GM21447 (cell line): ENCODE data around the gene MSANTD2.

Source experiments
- ATAC-seq: cut with Tn5 transposase; IDR thresholded peaks from one replicate; pipeline ENCODE4 v1.9.1; 2021; ENCODE audit not compliant: unreplicated experiment

MSANTD2 gene

DNA sequence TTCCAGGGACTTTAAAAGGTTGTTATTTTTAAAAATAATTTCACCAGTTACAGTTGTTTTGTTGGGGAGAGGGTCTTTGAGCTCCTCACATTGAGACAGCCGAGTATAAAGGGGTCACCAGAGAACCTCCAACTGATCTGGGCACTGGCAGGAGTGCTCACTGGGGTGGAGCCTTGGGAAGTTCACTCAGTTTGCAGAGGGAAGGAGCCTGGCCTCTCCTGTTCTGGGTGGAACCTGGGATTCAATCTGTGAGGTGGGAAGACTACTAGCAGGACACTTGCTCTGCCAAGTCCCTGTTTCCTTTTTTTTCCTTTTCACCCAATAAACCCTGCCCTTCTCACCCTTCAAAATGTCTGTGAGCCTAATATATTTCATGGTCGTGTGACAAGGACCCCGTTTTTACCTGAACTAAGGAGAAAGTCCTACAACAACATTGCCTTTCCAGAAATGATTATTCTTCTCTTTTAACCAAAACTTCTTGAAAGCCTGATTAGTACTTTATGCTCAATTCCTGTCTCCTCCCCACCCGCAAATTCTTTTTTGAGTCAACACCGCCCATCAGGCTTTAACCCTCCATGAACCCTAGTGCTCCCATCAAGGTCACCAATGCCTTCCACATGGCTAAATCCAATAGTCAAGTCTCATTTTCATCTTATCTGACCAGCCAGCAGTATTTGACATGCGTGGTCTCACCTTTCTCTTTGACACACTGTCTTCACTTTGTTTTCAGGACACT, 22.0 kb upstream of the MSANTD2 start:
- ATAC-seq, result no peak

DNA sequence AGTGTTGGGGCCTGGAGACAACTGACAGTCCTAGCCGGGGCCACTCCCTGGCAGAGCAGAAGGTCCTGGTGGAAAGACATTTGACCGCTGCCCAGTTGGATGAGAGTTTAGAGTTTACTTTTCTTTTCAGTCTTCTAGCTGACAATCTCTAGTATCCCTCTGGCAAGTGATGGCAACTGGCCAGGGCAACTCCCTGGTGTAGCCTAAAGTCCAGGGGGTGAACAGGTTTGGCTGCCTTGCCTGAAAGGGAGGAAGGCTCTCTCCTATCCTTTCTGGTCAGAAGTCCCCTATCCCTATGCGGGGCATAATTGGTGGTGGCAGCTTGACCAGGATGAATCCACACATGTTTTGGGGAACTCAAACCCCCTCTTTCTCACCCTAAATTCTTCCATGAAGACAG, 16.8 kb upstream of the MSANTD2 start:
- ATAC-seq, result no peak

GRCh38 chr11:124814739-124815138, 14.5 kb upstream of the MSANTD2 start:
- no peak for ATAC-seq

DNA sequence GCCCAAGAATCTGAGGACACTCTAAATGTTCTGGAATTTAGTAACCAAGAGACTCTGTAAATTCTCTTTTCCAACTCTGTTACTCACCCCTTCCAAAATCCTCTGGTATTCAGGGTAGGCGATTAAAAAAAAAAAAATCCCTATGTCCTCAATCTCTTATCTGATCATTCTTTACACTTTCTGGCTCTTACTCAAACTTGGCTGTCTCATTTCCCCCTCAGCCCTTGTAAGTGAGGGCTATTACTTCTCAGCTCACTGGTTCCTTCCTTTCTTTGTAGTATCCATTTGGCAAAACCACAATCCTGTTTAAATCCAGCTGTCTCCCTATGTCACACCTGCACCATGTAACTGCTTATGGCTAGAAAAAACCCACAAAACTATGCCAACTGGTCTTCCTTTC, 12.7 kb upstream of the MSANTD2 start:
- no peak for ATAC-seq

- ATAC-seq, result no peak
Measured at GRCh38 chr11:124811399-124812125, 11.4 kb upstream of the MSANTD2 start.

DNA sequence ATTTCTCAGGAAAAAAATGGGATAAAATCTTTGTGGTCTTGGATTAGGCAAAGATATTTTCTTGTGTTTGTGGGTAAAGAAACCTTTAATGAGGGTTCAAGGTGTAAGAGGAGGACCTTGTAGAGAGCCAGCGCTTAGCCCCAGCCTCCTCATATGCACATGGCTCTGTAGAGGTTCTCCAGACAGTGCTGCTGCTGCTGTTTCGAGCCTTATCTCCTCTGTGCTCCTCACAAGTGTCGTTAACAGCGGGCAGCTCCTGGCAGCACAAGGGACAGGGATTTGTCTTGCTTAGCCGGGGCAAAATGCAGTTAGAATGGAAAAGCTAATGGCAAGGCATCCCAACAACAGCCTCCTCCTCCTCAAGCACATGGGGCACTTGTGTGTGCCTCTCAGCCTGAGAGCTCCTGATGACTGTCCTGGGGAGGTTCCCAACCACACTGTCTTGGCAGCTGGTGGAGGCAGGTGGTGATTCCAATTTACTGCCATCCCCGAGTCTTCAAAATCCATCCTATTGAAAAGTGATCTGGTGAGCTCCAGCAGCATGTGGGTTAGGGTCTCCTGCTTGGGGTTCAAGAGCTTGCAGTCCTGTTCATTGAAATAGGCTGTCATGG, 7.6 kb upstream of the MSANTD2 start:
- ATAC-seq, result no peak

DNA sequence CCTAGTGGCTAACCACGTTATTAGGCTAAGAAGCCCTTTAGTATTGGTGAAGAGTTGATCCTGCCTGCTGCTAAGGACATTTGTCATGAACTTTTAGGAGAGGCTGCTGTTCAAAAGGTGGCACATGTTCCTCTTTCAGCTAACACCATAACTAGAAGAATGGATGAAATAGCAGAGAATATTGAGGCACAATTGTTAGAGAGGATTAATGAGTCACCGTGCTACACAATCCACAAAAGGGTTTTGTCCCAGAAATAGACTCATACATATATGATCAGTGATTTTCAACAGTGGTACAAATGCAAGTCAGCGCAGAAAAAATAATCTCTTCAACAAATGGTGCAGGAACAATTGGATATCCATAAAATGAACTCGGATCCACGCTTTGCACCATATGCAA, 7.0 kb upstream of the MSANTD2 start:
- ATAC-seq, result no peak

- ATAC-seq, result no peak
Measured at GRCh38 chr11:124804884-124805283, 4.7 kb upstream of the MSANTD2 start.

- no peak for ATAC-seq
Measured at GRCh38 chr11:124801636-124802312, 1.6 kb upstream of the MSANTD2 start.

GRCh38 chr11:124801014-124801413, 808 bp upstream of the MSANTD2 start:
- no peak for ATAC-seq

- ATAC-seq, result peak; percentile 38
Measured at GRCh38 chr11:124799348-124800225, 619 bp downstream of the MSANTD2 start.

DNA sequence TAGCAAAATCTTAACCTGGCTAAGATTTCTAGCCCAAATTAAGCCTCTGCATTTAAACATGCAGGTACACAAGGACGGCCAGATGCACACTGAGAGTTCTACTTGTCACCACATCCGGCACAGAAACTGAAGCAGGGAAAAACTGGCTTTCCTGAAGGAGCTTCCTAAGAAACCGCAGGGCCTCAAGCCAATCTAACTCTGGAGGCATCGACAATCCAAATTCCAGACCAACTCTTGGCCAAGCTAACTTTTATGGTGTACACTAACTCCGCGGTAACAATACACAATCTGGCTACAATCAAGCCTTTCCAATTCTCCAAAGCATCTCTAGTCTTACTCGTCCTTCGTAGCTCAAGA, 1.2 kb downstream of the MSANTD2 start:
- peak; percentile 29 for ATAC-seq

- no peak for ATAC-seq
Measured at GRCh38 chr11:124796312-124796711, 3.9 kb downstream of the MSANTD2 start.

DNA sequence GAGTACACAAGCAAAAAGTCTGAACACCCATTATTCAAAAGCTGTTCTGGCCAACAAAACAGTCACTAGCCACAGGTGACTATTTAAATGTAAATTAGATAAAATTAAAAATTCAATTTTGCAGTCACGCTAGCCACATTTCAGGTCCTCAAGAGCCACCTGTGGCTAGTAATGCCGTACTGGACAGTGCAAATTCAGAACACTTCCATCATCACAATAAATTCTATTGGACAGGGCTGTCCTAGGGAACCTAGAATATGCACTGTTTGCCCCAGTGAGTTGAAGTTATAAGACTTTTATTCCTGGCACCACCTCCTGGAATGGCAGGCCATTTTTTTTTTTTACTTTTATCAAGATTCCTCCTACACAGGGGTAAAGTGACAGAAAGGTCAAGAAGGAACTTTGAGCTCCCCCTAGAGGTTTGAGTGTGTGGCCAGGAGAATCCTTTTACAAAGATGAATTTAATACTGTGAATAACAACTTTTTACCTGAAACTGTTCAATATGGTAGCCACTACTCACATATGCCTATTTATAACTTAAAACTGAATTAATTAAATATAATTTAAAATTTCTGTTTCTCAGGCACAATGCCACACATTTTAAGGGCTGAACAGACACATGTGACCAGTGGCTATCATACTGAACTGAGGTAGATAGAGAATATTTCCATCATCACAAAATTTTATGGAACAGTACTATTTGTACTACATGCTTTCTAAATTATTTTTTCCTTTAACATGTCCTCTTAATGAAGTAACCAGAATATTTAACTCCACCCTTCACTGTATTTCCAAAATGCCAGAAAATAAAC, 6.5 kb downstream of the MSANTD2 start:
- ATAC-seq, result peak; percentile 63

DNA sequence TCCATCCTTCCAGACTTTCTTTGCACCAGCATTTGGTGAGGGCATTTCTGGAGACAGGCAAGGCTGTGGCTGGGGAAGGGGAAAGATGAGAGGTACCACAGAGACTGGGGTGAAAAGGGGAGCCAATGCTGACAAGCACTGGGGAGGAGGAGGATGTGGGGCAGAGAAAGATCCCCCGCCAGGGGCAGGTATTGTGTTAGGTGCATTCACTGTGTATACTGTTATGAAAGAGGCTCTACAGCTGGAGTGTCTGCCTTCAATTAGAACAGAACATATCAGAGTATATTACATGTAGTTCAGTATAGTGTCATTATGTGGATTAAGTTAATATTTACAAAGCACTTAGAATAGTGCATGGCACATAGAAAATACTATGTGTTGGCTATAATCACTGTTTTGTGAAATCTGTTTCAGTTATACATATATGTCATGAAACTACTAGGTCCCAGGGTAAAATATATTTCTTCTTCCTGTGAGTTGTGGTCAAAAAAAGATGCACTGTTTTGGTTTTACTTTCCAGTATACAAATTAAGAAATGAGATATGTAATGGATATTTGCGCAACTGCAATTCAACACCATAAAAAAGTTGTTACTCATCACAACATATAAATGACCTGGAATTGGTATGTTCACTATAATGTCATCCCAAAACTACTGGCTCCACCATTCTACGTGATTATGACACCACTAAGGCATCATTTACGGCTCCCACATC, 8.4 kb downstream of the MSANTD2 start:
- peak; percentile 66 for ATAC-seq

GRCh38 chr11:124788521-124788920, 11.7 kb downstream of the MSANTD2 start:
- ATAC-seq, result no peak

DNA sequence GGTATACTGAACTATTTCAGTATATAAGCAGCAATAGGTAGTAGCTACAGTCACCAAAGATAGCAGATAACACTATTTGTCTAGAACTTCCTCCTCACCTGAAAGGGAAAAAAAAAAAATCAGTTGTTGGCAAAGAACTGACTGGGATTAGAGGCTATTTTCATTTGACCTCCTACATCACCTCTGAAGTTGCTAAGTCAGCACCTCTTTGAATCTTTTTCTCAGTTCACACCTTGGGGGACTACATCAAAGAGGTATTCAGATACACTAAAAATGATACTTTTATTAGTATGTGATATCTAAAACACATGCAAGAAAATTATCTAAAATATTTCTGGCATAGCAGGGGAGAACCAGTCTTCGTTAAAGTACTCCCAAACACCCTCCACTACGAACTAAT, 16.2 kb downstream of the MSANTD2 start:
- ATAC-seq, result no peak

- ATAC-seq, result no peak
Measured at GRCh38 chr11:124783002-124783401, 17.2 kb downstream of the MSANTD2 start.

GRCh38 chr11:124779568-124779967, 20.6 kb downstream of the MSANTD2 start:
- no peak for ATAC-seq
